SK-N-SH (cell line): ENCODE results near the gene ATP2B1. TPM values are rescaled to one million over a fixed set of nuclear protein-coding genes. Genes with fewer than 3 reads are reported as not detected.

Source experiments
- CTCF ChIA-PET: fragments of 300-600, 350-600 bp; formaldehyde crosslinking; extraction: SDS; loops from one replicate; lab custom pipeline; 2021; lab: Yijun Ruan, JAX
- POLR2A ChIA-PET: fragments of 350-600 bp; sonication (Branson Sonifier 250); formaldehyde crosslinking; extraction: SDS; loops from one replicate; lab custom pipeline; 2020; ENCODE audit warnings: antibody characterized with exemption, inconsistent platforms; lab: Yijun Ruan, JAX
- DNase-seq: peaks from one replicate; pipeline ENCODE4 v3.0.0; 2012
- H2AFZ ChIP-seq: fragments of 200-600 bp; sonication (generic); 2 replicates; pipeline ENCODE4 v1.8.1; 2016; ENCODE audit warnings: antibody characterized with exemption, mild to moderate bottlenecking, low read depth
- H3F3A ChIP-seq: fragments of 200-600 bp; sonication (generic); replicated peaks from 2 replicates; pipeline ENCODE3; 2016; ENCODE audit warnings: antibody characterized with exemption, mild to moderate bottlenecking; ENCODE audit not compliant: insufficient read depth
- H3K27ac ChIP-seq, 2 experiments: fragments of 200-500 bp in 1 of 2; fragments of 200-600 bp in 1 of 2; sonication (Bioruptor generic) in 1 of 2; sonication (generic), shearing (Covaris generic) in 1 of 2; 2 replicates each; pipeline versions ENCODE4 v1.5.1 to v1.6.1; 2014 to 2016; ENCODE audit warnings: low read depth in 2 of 2, inconsistent platforms in 1 of 2, low read length in 1 of 2, mild to moderate bottlenecking in 1 of 2, mixed read lengths in 1 of 2
- H3K27me3 ChIP-seq: fragments of 200-600 bp; sonication (generic), shearing (Covaris generic); 2 replicates; pipeline ENCODE4 v1.6.1; 2016; ENCODE audit warnings: mixed run types; ENCODE audit not compliant: insufficient read depth
- H3K36me3 ChIP-seq, 2 experiments: fragments of 200-500 bp in 1 of 2; fragments of 200-600 bp in 1 of 2; sonication (Bioruptor generic) in 1 of 2; sonication (generic) in 1 of 2; replicated peaks in 1 of 2; 2 replicates each; pipeline versions ENCODE3 to v1.5.1; 2014 to 2016; ENCODE audit warnings: low read length in 1 of 2, mild to moderate bottlenecking in 1 of 2; ENCODE audit not compliant: insufficient read depth in 2 of 2, control insufficient read depth in 1 of 2
- H3K4me1 ChIP-seq, 2 experiments: fragments of 200-500 bp in 1 of 2; fragments of 200-600 bp in 1 of 2; sonication (Bioruptor generic) in 1 of 2; sonication (generic), shearing (Covaris generic) in 1 of 2; 2 replicates each; pipeline versions ENCODE4 v1.5.1 to v1.6.1; 2014 to 2016; ENCODE audit warnings: low read depth in 1 of 2, low read length in 1 of 2, mixed run types in 1 of 2; ENCODE audit not compliant: insufficient read depth in 2 of 2, control insufficient read depth in 1 of 2
- H3K4me2 ChIP-seq: fragments of 200-600 bp; sonication (generic), shearing (Covaris generic); 2 replicates; pipeline ENCODE4 v1.6.1; 2017; ENCODE audit warnings: mixed run types
- H3K4me3 ChIP-seq, 2 experiments: fragments of 200-500 bp in 1 of 2; fragments of 200-600 bp in 1 of 2; sonication (Bioruptor generic) in 1 of 2; sonication (generic), shearing (Covaris generic) in 1 of 2; 2 replicates each; pipeline versions ENCODE4 v1.5.1 to v1.8.1; 2014 to 2016; ENCODE audit warnings: low read depth in 2 of 2, inconsistent platforms in 1 of 2, low read length in 1 of 2, mild to moderate bottlenecking in 1 of 2, mixed read lengths in 1 of 2, moderate library complexity in 1 of 2
- H3K79me2 ChIP-seq: fragments of 200-600 bp; sonication (generic); 2 replicates; pipeline ENCODE4 v1.8.1; 2017; ENCODE audit warnings: mild to moderate bottlenecking; ENCODE audit not compliant: insufficient read depth
- H3K9ac ChIP-seq: fragments of 200-600 bp; sonication (generic); 2 replicates; pipeline ENCODE4 v1.6.1; 2017; ENCODE audit warnings: mixed run types
- H3K9me2 ChIP-seq: fragments of 200-600 bp; sonication (generic); 2 replicates; pipeline ENCODE4 v1.6.1; 2017; ENCODE audit warnings: mixed run types
- H3K9me3 ChIP-seq: fragments of 200-600 bp; sonication (generic); 2 replicates; pipeline ENCODE4 v1.6.1; 2017; ENCODE audit warnings: mixed run types, mild to moderate bottlenecking, moderate library complexity
- H4K20me1 ChIP-seq: fragments of 200-600 bp; sonication (generic); 2 replicates; pipeline ENCODE4 v1.6.1; 2017; ENCODE audit warnings: mild to moderate bottlenecking, mixed run types; ENCODE audit not compliant: insufficient read depth
- EP300 ChIP-seq, 2 experiments: IDR thresholded peaks; 2 replicates each; pipeline versions ENCODE4 v1.4.0 to v1.6.1; 2012; ENCODE audit warnings: borderline replicate concordance in 1 of 2, low read depth in 1 of 2, low read length in 1 of 2
- FOSL2 ChIP-seq: IDR thresholded peaks from 2 replicates; pipeline ENCODE4 v1.4.0; 2012; ENCODE audit warnings: low read depth, mild to moderate bottlenecking, moderate library complexity, borderline replicate concordance
- GABPA ChIP-seq: IDR thresholded peaks from 2 replicates; pipeline ENCODE4 v1.4.0; 2012; ENCODE audit warnings: low read depth, mild to moderate bottlenecking
- JUND ChIP-seq: IDR thresholded peaks from 2 replicates; pipeline ENCODE4 v1.4.0; 2012
- NFIC ChIP-seq: IDR thresholded peaks from 2 replicates; pipeline ENCODE4 v1.4.0; 2012; ENCODE audit warnings: borderline replicate concordance
- RAD21 ChIP-seq: IDR thresholded peaks from 2 replicates; pipeline ENCODE4 v1.6.1; 2012; ENCODE audit warnings: mild to moderate bottlenecking, low read length
- RCOR1 ChIP-seq: fragments of 150-350 bp; IDR thresholded peaks from 2 replicates; pipeline ENCODE4 v1.6.1; 2017; ENCODE audit warnings: antibody characterized with exemption, low read length
- RFX5 ChIP-seq: IDR thresholded peaks from 2 replicates; pipeline ENCODE4 v1.6.1; 2012; ENCODE audit warnings: mild to moderate bottlenecking, improper control_type of control experiment, low read length
- SIN3A ChIP-seq: IDR thresholded peaks from 2 replicates; pipeline ENCODE4 v1.6.1; 2012; ENCODE audit warnings: low read depth, mild to moderate bottlenecking, low read length, moderate library complexity, borderline replicate concordance
- TAF1 ChIP-seq: IDR thresholded peaks from 2 replicates; pipeline ENCODE4 v1.6.1; 2012; ENCODE audit warnings: low read depth, mild to moderate bottlenecking, low read length, moderate library complexity, borderline replicate concordance
- TCF12 ChIP-seq: IDR thresholded peaks from 2 replicates; pipeline ENCODE4 v1.4.0; 2012
- TEAD4 ChIP-seq: IDR thresholded peaks from 2 replicates; pipeline ENCODE4 v1.4.0; 2012; ENCODE audit warnings: mild to moderate bottlenecking, borderline replicate concordance; ENCODE audit not compliant: insufficient read depth
- YY1 ChIP-seq: IDR thresholded peaks from 2 replicates; pipeline ENCODE4 v1.4.0; 2012; ENCODE audit warnings: low read depth, mild to moderate bottlenecking
- WGBS: methylation state at CpG from one replicate; pipeline ENCODE4 v1.1.6; 2017; ENCODE audit warnings: low lambda C conversion rate; 5-methylcytosine and 5-hydroxymethylcytosine counted together
- polyA plus RNA-seq, 3 experiments: library from polyadenylated mRNA; depleted of rRNA; stranded (reverse); fragments of >200 nt; gene quantifications; 2 replicates each; pipeline ENCODE4 v1.2.3, GENCODE V29; 2012
- TF ChIP-seq, protein P1 (sequence below): IDR thresholded peaks from 2 replicates; pipeline ENCODE4 v1.4.0; 2012; ENCODE audit warnings: low read depth
- TF ChIP-seq, protein P2 (sequence below): fragments of 150-350 bp; IDR thresholded peaks from 2 replicates; pipeline ENCODE4 v1.6.1; 2017; ENCODE audit warnings: antibody characterized with exemption, low read length, low read depth, borderline replicate concordance
- TF ChIP-seq, protein P3 (sequence below): fragments of 150-350 bp; IDR thresholded peaks from 2 replicates; pipeline ENCODE4 v1.6.1; 2016; ENCODE audit warnings: mild to moderate bottlenecking, low read depth, low read length
- TF ChIP-seq, protein P4 (sequence below): IDR thresholded peaks from 2 replicates; pipeline ENCODE4; 2012
- TF ChIP-seq, protein P5 (sequence below): IDR thresholded peaks from 2 replicates; pipeline ENCODE4 v1.4.0; 2012; ENCODE audit warnings: low read depth, borderline replicate concordance

ATP2B1 gene
- polyA plus RNA-seq, 1 of the 3 experiments (the other 2 are of a cell fraction), result 4.3 TPM

DNA sequence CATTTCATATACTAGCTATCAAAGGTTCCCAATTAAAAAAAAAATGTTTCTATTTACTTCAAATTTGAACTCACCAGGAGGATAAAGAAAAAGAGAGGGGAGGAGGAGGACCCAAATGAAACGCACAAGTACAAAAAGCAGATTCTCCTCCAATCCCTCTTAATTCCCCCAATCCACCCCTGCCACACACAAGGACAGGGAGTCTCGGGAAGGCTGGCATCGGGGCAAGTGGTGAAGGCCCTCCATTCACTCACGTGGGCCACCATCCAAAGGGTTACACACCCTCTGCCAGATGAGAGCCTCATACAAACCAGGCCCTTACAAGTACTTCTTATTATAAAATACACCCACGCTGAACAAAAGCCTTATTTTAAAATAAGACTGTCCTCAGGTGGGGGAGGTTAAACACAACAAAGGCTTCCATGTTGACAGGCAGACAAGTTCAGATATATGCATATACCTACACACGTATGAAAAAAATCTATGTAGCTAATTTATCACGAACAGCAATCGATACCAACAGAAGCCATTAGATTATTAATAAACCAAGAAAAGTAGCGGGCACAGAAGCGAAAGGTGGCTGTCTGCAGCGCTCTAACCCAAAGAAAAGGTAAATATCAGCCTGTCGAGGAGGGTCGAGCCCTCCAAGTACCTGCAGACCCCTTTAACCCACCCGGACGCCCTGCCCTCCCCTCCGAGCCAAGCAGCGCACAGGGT, 1.5 kb downstream of the ATP2B1 start:
- H3K36me3 ChIP-seq, result no peaks in the 10 kb centered on the region
- 28% methylated on average over 17 of the region's 17 CpGs for WGBS
- H3K9me3 ChIP-seq, result no peaks in the 10 kb centered on the region
- no peaks in the 10 kb centered on the region for H3K27me3 ChIP-seq
- H3K27ac ChIP-seq, result peak overlapping the region in 1 of 2 experiments; percentile 96; a peak in 2 of 4 replicates
- H3K4me1 ChIP-seq, result peaks cover 0 to 2% of the 10 kb centered on the region in 2 experiments; a peak in 3 of 4 replicates
- H3K9me2 ChIP-seq, result no peaks in the 10 kb centered on the region
- H2AFZ ChIP-seq, result peak overlapping the region; percentile 79
- peak overlapping the region; percentile 97 for H3K4me2 ChIP-seq
- peaks cover 16% of the 10 kb centered on the region for H3F3A ChIP-seq
- ChIA-PET CTCF (interaction anchor here (1.5 to 2.4 kb wide), 3 partner anchors 15 to 164 kb away, joined by 3 to 17 read pairs (median 3); no protein-coding TSS in a partner anchor), POLR2A (no interaction called here)
- peaks cover 59% of the 10 kb centered on the region for H3K79me2 ChIP-seq
- peak overlapping the region; percentile 91 to 94 for H3K4me3 ChIP-seq
- peak; percentile 27 for DNase-seq
- TF ChIP-seq YY1 (no peak), TCF12 (no peak), NFIC (no peak), TAF1 (no peak), GABPA (no peak), RFX5 (no peak), SIN3A (no peak), RAD21 (no peak), RCOR1 (no peak), TEAD4 (no peak), FOSL2 (no peak), JUND (no peak), EP300 (IDR thresholded peaks at IDR 0.05; ENCODE audit: borderline replicate concordance in 1 of 2, low read depth in 1 of 2, low read length in 1 of 2) (no peak)
- TF ChIP-seq, protein P1, sequence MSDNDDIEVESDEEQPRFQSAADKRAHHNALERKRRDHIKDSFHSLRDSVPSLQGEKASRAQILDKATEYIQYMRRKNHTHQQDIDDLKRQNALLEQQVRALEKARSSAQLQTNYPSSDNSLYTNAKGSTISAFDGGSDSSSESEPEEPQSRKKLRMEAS, result no peak
- TF ChIP-seq, protein P2, sequence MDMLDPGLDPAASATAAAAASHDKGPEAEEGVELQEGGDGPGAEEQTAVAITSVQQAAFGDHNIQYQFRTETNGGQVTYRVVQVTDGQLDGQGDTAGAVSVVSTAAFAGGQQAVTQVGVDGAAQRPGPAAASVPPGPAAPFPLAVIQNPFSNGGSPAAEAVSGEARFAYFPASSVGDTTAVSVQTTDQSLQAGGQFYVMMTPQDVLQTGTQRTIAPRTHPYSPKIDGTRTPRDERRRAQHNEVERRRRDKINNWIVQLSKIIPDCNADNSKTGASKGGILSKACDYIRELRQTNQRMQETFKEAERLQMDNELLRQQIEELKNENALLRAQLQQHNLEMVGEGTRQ, result no peak
- TF ChIP-seq, protein P3, sequence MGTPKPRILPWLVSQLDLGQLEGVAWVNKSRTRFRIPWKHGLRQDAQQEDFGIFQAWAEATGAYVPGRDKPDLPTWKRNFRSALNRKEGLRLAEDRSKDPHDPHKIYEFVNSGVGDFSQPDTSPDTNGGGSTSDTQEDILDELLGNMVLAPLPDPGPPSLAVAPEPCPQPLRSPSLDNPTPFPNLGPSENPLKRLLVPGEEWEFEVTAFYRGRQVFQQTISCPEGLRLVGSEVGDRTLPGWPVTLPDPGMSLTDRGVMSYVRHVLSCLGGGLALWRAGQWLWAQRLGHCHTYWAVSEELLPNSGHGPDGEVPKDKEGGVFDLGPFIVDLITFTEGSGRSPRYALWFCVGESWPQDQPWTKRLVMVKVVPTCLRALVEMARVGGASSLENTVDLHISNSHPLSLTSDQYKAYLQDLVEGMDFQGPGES, result no peak
- TF ChIP-seq, protein P4, sequence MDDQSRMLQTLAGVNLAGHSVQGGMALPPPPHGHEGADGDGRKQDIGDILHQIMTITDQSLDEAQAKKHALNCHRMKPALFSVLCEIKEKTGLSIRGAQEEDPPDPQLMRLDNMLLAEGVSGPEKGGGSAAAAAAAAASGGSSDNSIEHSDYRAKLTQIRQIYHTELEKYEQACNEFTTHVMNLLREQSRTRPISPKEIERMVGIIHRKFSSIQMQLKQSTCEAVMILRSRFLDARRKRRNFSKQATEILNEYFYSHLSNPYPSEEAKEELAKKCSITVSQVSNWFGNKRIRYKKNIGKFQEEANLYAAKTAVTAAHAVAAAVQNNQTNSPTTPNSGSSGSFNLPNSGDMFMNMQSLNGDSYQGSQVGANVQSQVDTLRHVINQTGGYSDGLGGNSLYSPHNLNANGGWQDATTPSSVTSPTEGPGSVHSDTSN, result no peak
- TF ChIP-seq, protein P5, sequence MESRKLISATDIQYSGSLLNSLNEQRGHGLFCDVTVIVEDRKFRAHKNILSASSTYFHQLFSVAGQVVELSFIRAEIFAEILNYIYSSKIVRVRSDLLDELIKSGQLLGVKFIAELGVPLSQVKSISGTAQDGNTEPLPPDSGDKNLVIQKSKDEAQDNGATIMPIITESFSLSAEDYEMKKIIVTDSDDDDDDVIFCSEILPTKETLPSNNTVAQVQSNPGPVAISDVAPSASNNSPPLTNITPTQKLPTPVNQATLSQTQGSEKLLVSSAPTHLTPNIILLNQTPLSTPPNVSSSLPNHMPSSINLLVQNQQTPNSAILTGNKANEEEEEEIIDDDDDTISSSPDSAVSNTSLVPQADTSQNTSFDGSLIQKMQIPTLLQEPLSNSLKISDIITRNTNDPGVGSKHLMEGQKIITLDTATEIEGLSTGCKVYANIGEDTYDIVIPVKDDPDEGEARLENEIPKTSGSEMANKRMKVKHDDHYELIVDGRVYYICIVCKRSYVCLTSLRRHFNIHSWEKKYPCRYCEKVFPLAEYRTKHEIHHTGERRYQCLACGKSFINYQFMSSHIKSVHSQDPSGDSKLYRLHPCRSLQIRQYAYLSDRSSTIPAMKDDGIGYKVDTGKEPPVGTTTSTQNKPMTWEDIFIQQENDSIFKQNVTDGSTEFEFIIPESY, result no peak
- H3K9ac ChIP-seq, result peak overlapping the region; percentile 74; the same call in 1 of the 2 replicates
- H4K20me1 ChIP-seq, result peaks cover 12% of the 10 kb centered on the region; the same call in 1 of the 2 replicates
